NCI-H774 (cell line): ENCODE results near the gene CST5.
"Not testable (repeated sequence)": the region's sequence is repeated elsewhere in the genome, so short reads cannot be mapped to it uniquely, and the experiment has no call there.

ENCODE experiments used
- DNase-seq: peaks from one replicate; lab custom pipeline; 2025; lab: John Stamatoyannopoulos, UW

Gene CST5

DNA sequence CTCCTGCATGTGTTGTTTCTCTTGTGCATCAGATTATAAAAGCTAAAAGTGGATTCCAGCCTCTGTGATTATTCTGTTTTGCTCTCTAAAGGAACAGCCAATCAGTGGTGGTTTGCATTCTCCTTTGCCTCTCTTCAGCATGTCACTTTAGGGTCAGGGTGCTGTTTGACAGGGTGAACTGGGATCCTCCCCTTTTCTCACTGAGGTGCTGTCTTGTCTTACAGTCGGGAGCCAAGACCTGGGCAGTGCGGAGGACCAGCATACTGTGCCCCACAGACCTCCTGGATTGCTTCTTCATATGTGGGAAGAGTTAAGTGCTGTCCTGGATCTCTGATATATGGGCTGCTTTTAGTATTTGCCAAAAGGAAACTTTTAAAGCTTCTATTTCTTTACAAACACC lies 37.9 kb downstream of the CST5 start:
- no peak for DNase-seq

DNA sequence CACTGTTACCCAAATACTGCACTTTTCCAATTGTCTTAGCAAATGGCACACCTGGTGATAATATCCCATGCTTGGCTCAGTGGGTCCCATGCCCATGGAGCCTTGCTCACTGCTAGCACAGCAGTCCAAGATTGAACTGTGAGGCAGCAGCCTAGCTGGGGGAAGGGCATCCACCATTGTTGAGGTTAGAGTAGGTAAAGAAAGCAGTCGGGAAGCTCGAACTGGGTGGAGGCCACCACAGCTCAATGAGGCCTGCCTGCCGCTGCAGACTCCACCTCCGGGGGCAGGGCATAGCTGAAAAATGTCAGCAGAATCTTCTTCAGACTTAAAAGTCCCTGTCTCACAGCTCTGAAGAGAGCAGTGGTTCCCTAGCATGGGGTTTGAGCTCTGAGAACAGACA lies 43.8 kb downstream of the CST5 start:
- DNase-seq: no peak

DNA sequence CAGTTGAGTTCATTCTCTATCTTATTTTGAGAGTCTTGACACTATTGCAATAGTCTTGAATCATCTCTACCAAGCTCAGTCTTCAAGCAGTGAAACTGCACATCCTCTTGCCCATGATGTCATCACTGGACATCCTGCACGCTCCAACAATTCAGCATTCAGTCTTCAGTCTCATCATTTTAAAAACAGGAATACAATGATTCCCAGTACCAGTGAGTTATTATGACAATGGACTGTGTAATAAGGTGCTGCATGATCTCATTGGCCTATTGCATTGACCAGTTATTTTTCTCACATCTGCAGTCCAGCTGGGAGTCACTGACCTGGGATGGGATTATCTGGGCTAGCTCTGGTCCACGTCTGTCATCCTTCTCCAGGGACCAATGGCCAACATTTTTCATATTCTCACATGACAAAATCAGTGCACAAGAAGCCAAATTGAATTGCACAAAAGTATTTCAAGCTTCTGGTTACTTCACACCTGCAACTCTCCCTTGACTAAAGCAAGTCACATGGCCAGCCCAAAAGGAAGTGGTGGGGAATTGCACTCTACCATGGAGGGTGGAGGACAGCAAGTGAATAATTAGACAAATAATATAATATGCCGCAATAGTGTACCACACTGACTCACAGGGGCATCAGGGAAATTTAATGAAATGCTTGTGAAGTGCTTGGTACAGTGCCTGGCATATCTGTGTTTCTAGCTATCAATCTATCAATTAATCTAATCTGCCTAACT lies 46.6 kb downstream of the CST5 start:
- DNase-seq: no peak

DNA sequence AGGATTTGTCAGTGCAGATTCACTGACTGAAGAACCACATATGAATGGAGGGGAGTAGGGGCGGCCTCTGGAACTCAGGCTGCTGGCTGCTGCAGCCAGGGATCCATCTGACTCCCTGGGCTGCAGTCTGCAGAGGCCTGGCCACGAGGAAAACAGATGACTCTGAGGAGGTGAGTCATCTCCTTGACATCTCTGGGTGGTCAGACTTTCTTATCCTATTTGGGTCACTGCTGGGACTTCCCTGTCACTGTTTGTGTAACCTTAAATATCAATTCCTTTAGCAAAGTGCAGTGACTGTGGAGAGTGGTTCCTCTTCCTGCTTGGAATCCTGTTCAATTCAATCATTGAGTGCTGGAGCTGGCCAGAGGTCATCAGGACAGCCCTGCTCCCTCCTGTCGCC lies 47.6 kb downstream of the CST5 start:
- not testable (repeated sequence) for DNase-seq

DNA sequence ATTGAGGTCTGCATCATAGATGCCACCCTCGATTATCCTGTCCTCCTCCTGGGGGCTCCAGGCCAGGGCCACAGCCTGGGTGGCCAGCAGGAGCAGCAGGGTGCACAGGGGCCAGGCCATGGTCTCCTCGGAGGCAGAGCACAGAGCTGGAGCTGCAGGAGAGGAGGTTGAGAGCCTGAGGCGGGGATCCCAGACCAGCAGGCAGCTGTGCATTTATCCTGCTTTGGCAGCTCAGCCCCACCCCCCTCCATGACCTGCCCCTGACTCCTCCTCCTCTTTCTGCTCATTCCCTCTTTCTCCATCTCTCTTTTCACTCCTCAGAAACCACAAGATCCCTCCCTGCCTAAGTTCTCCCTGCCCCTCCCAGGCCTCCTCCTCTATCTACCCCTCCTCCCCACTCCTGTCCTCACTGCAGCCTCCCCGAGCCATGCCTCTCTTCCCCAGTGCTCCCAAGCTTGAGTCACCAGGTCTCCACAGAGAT lies 53.0 kb downstream of the CST5 start, which contains the start of gene CST2:
CST2 (minus strand) TSS at position 189 of the 481 bp plus-strand sequence; CDS start at position 120, 69 bp downstream.
- no peak for DNase-seq
